GM12878 (cell line): ENCODE results near the gene POU6F2. TPM values are rescaled to one million over a fixed set of nuclear protein-coding genes. Genes with fewer than 3 reads are reported as not detected.

ENCODE experiments used
- ATAC-seq: fragments of 200-7000 bp; cut with Tn5 transposase; 3 replicates; pipeline ENCODE4 v1.9.1; 2020; ENCODE audit warnings: mild to moderate bottlenecking, moderate library complexity
- BruUV-seq: library from RNA; stranded (reverse); fragments of 400-500 nt; replicated peaks from 2 replicates; lab custom pipeline; 2021; lab: Mats Ljungman, UMichigan
- CTCF ChIA-PET: fragments of 300-600 bp; sonication (Branson Sonifier 250); formaldehyde crosslinking; extraction: SDS; loops from one replicate; lab custom pipeline; 2021; ENCODE audit warnings: inconsistent platforms; lab: Yijun Ruan, JAX
- POLR2A ChIA-PET: fragments of 350-600 bp; formaldehyde crosslinking; extraction: SDS; loops from one replicate; lab custom pipeline; 2021; ENCODE audit warnings: inconsistent platforms; lab: Charles Lee
- RAD21 ChIA-PET: fragments of 300-600 bp; sonication (Branson Sonifier 250); formaldehyde crosslinking; loops from one replicate; lab custom pipeline; 2023; ENCODE audit warnings: antibody characterized with exemption; ENCODE audit not compliant: unreplicated experiment; lab: Charles Lee
- SMC1A ChIA-PET: fragments of 300-600 bp; sonication (Branson Sonifier 250); formaldehyde crosslinking; loops from one replicate; lab custom pipeline; 2023; ENCODE audit not compliant: unreplicated experiment, uncharacterized antibody; lab: Charles Lee
- DNase-seq: peaks from one replicate; pipeline ENCODE4 v3.0.0-alpha.2; 2011; ENCODE audit warnings: low read depth, low spot score
- FAIRE-seq: peaks from 3 replicates; lab custom pipeline; 2011; peaks lifted over from hg19 to GRCh38; lab: Jason Lieb, UNC
- H2AFZ ChIP-seq: 2 replicates; pipeline ENCODE4 v1.6.0; 2011; ENCODE audit warnings: low read depth, low read length, control low read depth; ENCODE audit not compliant: control insufficient read depth
- H3K27ac ChIP-seq: 2 replicates; pipeline ENCODE4 v1.5.1; 2011; ENCODE audit warnings: control low read depth; ENCODE audit not compliant: control insufficient read depth, insufficient read depth
- H3K27me3 ChIP-seq, 2 experiments: replicated peaks in 1 of 2; 2 replicates each; pipeline versions ENCODE4 v1.6.0 to v1.6.1; 2011; ENCODE audit warnings: low read length in 1 of 2; ENCODE audit not compliant: control insufficient read depth in 2 of 2, insufficient read depth in 2 of 2
- H3K36me3 ChIP-seq, 2 experiments: 2 replicates each; pipeline ENCODE4 v1.5.1; 2011; ENCODE audit warnings: low read length in 1 of 2; ENCODE audit not compliant: control insufficient read depth in 2 of 2, insufficient read depth in 2 of 2
- H3K4me1 ChIP-seq: 2 replicates; pipeline ENCODE4 v1.6.1; 2011; ENCODE audit warnings: mild to moderate bottlenecking, low read length, moderate library complexity, mixed read lengths; ENCODE audit not compliant: control insufficient read depth, insufficient read depth
- H3K4me2 ChIP-seq: 2 replicates; pipeline ENCODE4 v1.6.0; 2011; ENCODE audit warnings: control low read depth; ENCODE audit not compliant: control insufficient read depth, insufficient read depth
- H3K4me3 ChIP-seq: fragments of 200-600 bp; sonication (generic); 2 replicates; pipeline ENCODE4 v1.5.1; 2016
- H3K79me2 ChIP-seq: 2 replicates; pipeline ENCODE4 v1.6.0; 2011; ENCODE audit warnings: low read length; ENCODE audit not compliant: control insufficient read depth, insufficient read depth
- H3K9ac ChIP-seq: 2 replicates; pipeline ENCODE4 v1.8.0; 2011; ENCODE audit warnings: low read length, control low read depth, mixed read lengths; ENCODE audit not compliant: control insufficient read depth, insufficient read depth
- H3K9me3 ChIP-seq: replicated peaks from 3 replicates; pipeline ENCODE4 v1.5.1; 2011; ENCODE audit warnings: mild to moderate bottlenecking, low read length; ENCODE audit not compliant: control insufficient read depth, insufficient read depth
- H4K20me1 ChIP-seq: 2 replicates; pipeline ENCODE4 v1.6.0; 2011; ENCODE audit not compliant: control insufficient read depth, insufficient read depth
- BRCA1 ChIP-seq: IDR thresholded peaks from 2 replicates; pipeline ENCODE4 v1.6.1; 2011; ENCODE audit warnings: low read depth, low read length, improper control_type of control experiment
- CBX3 ChIP-seq: fragments of 200-600 bp; sonication (generic); IDR thresholded peaks from 2 replicates; pipeline ENCODE4 v1.6.1; 2016; ENCODE audit warnings: low read depth, borderline replicate concordance
- E4F1 ChIP-seq: fragments of 450-650 bp; IDR thresholded peaks from 2 replicates; pipeline ENCODE4 v1.6.1; 2018; ENCODE audit warnings: borderline replicate concordance, mild to moderate bottlenecking; ENCODE audit not compliant: partially characterized antibody
- GATAD2B ChIP-seq: fragments of 450-650 bp; conservative IDR thresholded peaks from 2 replicates; pipeline ENCODE4 v1.6.1; 2017; ENCODE audit warnings: low read depth, mild to moderate bottlenecking, moderate library complexity
- JUND ChIP-seq: IDR thresholded peaks from 2 replicates; pipeline ENCODE4 v1.6.1; 2012; ENCODE audit warnings: low read depth, mild to moderate bottlenecking, low read length, improper control_type of control experiment, moderate library complexity
- KLF5 ChIP-seq: fragments of 450-650 bp; IDR thresholded peaks from 2 replicates; pipeline ENCODE4 v1.6.1; 2014; ENCODE audit warnings: mild to moderate bottlenecking; ENCODE audit not compliant: partially characterized antibody
- MTA2 ChIP-seq: fragments of 450-650 bp; IDR thresholded peaks from 2 replicates; pipeline ENCODE4 v1.6.1; 2016; ENCODE audit warnings: low read depth, mild to moderate bottlenecking, moderate library complexity
- NRF1 ChIP-seq: conservative IDR thresholded peaks from 2 replicates; pipeline ENCODE4 v1.6.1; 2011; ENCODE audit warnings: mild to moderate bottlenecking, low read depth, low read length, improper control_type of control experiment
- REST ChIP-seq: IDR thresholded peaks from 2 replicates; pipeline ENCODE4 v1.6.1; 2012; ENCODE audit warnings: mild to moderate bottlenecking, low read depth, low read length
- ZNF217 ChIP-seq: fragments of 450-650 bp; IDR thresholded peaks from 2 replicates; pipeline ENCODE4 v1.6.1; 2017; ENCODE audit warnings: antibody characterized with exemption, mild to moderate bottlenecking
- ZNF592 ChIP-seq: fragments of 450-650 bp; IDR thresholded peaks from 2 replicates; pipeline ENCODE4 v1.6.1; 2017; ENCODE audit warnings: mild to moderate bottlenecking, moderate library complexity
- WGBS: methylation state at CpG from one replicate; pipeline ENCODE4 v1.1.6; 2016; ENCODE audit warnings: low lambda C conversion rate; ENCODE audit not compliant: insufficient replicate concordance, insufficient coverage; ENCODE audit errors: missing lambda C conversion rate; 5-methylcytosine and 5-hydroxymethylcytosine counted together
- in situ Hi-C: fragments of 300-500 bp; cut with MboI; formaldehyde crosslinking; loops from 9 replicates; pipeline ENCODE4 v1.14.3; 2018; ENCODE audit warnings: mixed read lengths
- intact Hi-C: fragments of 100-400 bp; cut with micrococcal nuclease; formaldehyde crosslinking; loops from one replicate; pipeline ENCODE4 v1.14.2; 2022; ENCODE audit not compliant: unreplicated experiment
- polyA plus RNA-seq, 11 experiments: library from polyadenylated mRNA; depleted of rRNA in 4 of 11; unstranded in 6 of 11; stranded (reverse) in 5 of 11; fragments of >200 nt; fragmentation: Nextera tagmentation in 4 of 11; fragmentation: Illumina TruSeq in 1 of 11; extraction: Ambion mirVana in 4 of 11; extraction: Trizol in 1 of 11; gene quantifications; 1 replicate in 1 of 11; 2 replicates in 10 of 11; pipeline versions ENCODE4 v1.2.1 to v1.2.3, GENCODE V29; 2011 to 2016; ENCODE audit warnings: inconsistent platforms in 2 of 11, missing spikeins in 2 of 11, low read depth in 1 of 11
- total RNA-seq, 4 experiments: library from RNA; depleted of rRNA in 3 of 4; stranded (reverse); fragments of >200 nt in 3 of 4; fragmentation: Illumina TruSeq in 1 of 4; extraction: Trizol in 1 of 4; gene quantifications; 2 replicates each; pipeline versions ENCODE4 v1.2.1 to v1.2.3, GENCODE V29; 2013 to 2021

POU6F2 gene
- total and polyA plus RNA-seq, 10 of the 15 experiments (the other 5 are each of a cell fraction or from before 2014, with no cell fraction given): 0.10 TPM; not detected in 9

- TF ChIP-seq ZNF592 (no peak), BRCA1 (no peak), CBX3 (no peak)
Measured at GRCh38 chr7:39022796-39023195, 45.1 kb downstream of the POU6F2 start (continued).

- RAD21 ChIA-PET: no interaction called here
- no peak for FAIRE-seq
- no peak for DNase-seq
- H3K36me3 ChIP-seq: no peaks in the 10 kb centered on the region
- no peak overlapping the region for H3K9ac ChIP-seq
- H4K20me1 ChIP-seq: no peaks in the 10 kb centered on the region
- no peak overlapping the region for H3K4me3 ChIP-seq
- in situ Hi-C loops: no loop called here
- ATAC-seq: no peak
- no peaks in the 10 kb centered on the region for H3K79me2 ChIP-seq
- intact Hi-C loops: no loop called here
- POLR2A ChIA-PET: no interaction called here
- H3K9me3 ChIP-seq: no peaks in the 10 kb centered on the region
- no peaks in the 10 kb centered on the region for H3K4me1 ChIP-seq
- 17% methylated on average over 4 of the region's 4 CpGs for WGBS
- CTCF ChIA-PET: no interaction called here
- H3K27ac ChIP-seq: no peak overlapping the region
- H3K4me2 ChIP-seq: no peak overlapping the region
- H2AFZ ChIP-seq: no peak overlapping the region
- TF ChIP-seq NRF1 (no peak), ZNF217 (no peak), MTA2 (no peak), E4F1 (no peak), GATAD2B (no peak), JUND (no peak), REST (no peak), KLF5 (no peak)
- SMC1A ChIA-PET: no interaction called here
- BruUV-seq: no TSS peak
- H3K27me3 ChIP-seq: no peaks in the 10 kb centered on the region
Measured at GRCh38 chr7:39027491-39027890, 49.8 kb downstream of the POU6F2 start.
